GM12892 (cell line): ENCODE data around the gene CPB2.

Experiments
- DNase-seq: peaks from one replicate; pipeline ENCODE4 v3.0.0; 2011; ENCODE audit not compliant: insufficient read length
- FAIRE-seq: peaks from 2 replicates; lab custom pipeline; 2011; peaks lifted over from hg19 to GRCh38; lab: Jason Lieb, UNC
- POLR2A ChIP-seq: IDR thresholded peaks from 2 replicates; pipeline ENCODE4 v1.6.1; 2011; ENCODE audit warnings: low read depth, low read length, control low read depth
- POLR2AphosphoS5 ChIP-seq: IDR thresholded peaks from 2 replicates; pipeline ENCODE4 v1.6.1; 2011; ENCODE audit warnings: low read depth, low read length, control low read depth
- TAF1 ChIP-seq: IDR thresholded peaks from 2 replicates; pipeline ENCODE4 v1.6.1; 2011; ENCODE audit warnings: low read depth, mild to moderate bottlenecking, control low read depth, low read length, borderline replicate concordance

CPB2 gene

GRCh38 chr13:46088821-46089562 is 15.8 kb downstream of the CPB2 start:
- FAIRE-seq, result no peak
- TF ChIP-seq TAF1, result no peak
- TF ChIP-seq POLR2AphosphoS5, result no peak
- TF ChIP-seq POLR2A, result no peak
- no peak for DNase-seq

GRCh38 chr13:46087481-46087880 is 17.4 kb downstream of the CPB2 start:
- FAIRE-seq (no peak), DNase-seq (no peak)
- no peak for TF ChIP-seq TAF1
- TF ChIP-seq POLR2AphosphoS5, result no peak
- TF ChIP-seq POLR2A, result no peak

- no peak for TF ChIP-seq TAF1
- no peak for TF ChIP-seq POLR2AphosphoS5
- FAIRE-seq, result no peak
- DNase-seq, result no peak
Measured at GRCh38 chr13:46086985-46087384, 17.8 kb downstream of the CPB2 start.

- no peak for FAIRE-seq
- TF ChIP-seq POLR2AphosphoS5 (no peak), TAF1 (no peak), POLR2A (no peak)
- no peak for DNase-seq
Measured at GRCh38 chr13:46086421-46086922, 18.4 kb downstream of the CPB2 start.

- DNase-seq, result no peak
- no peak for TF ChIP-seq POLR2A
- no peak for TF ChIP-seq POLR2AphosphoS5
- no peak for TF ChIP-seq TAF1
- no peak for FAIRE-seq
Measured at GRCh38 chr13:46085737-46086136, 19.1 kb downstream of the CPB2 start.

GRCh38 chr13:46082324-46082723 is 22.5 kb downstream of the CPB2 start:
- FAIRE-seq, result no peak
- no peak for DNase-seq
- TF ChIP-seq POLR2AphosphoS5, result no peak
- no peak for TF ChIP-seq TAF1
- TF ChIP-seq POLR2A, result no peak

- TF ChIP-seq POLR2AphosphoS5, result no peak
- no peak for TF ChIP-seq TAF1
- FAIRE-seq (peak; percentile 63), DNase-seq (no peak)
Measured at GRCh38 chr13:46079770-46080169, 25.1 kb downstream of the CPB2 start.

- no peak for DNase-seq
- TF ChIP-seq POLR2A (no peak), POLR2AphosphoS5 (no peak), TAF1 (no peak)
- FAIRE-seq, result no peak
Measured at GRCh38 chr13:46077265-46077664, 27.6 kb downstream of the CPB2 start.

GRCh38 chr13:46076827-46077226 is 28.0 kb downstream of the CPB2 start:
- no peak for DNase-seq
- FAIRE-seq, result no peak
- TF ChIP-seq POLR2AphosphoS5 (no peak), POLR2A (no peak), TAF1 (no peak)

GRCh38 chr13:46075811-46076210 is 29.0 kb downstream of the CPB2 start:
- FAIRE-seq, result no peak
- TF ChIP-seq TAF1 (no peak), POLR2AphosphoS5 (no peak), POLR2A (no peak)
- DNase-seq, result no peak

GRCh38 chr13:46071590-46072249 is 33.1 kb downstream of the CPB2 start:
- FAIRE-seq (peak; percentile 93), DNase-seq (peak; percentile 25)
- TF ChIP-seq POLR2AphosphoS5 (peak; percentile 51; the same call in 1 of the 2 replicates), POLR2A (peak; percentile 60), TAF1 (no peak)

GRCh38 chr13:46063292-46063691 is 41.5 kb downstream of the CPB2 start:
- no peak for DNase-seq
- FAIRE-seq, result no peak
- no peak for TF ChIP-seq TAF1
- no peak for TF ChIP-seq POLR2AphosphoS5
- TF ChIP-seq POLR2A, result no peak
